Natural killer cell treated with Interleukin-12 subunit alpha and Interleukin-12 subunit beta and Interleukin-15 and Interleukin-18, amount 100 ng/mL, for 72 hours (primary cell): ENCODE data around the gene DNASE1L2. TPM values are rescaled to one million over a fixed set of nuclear protein-coding genes. Genes with fewer than 3 reads are reported as not detected.
"Not testable (repeated sequence)": the region's sequence is repeated elsewhere in the genome, so short reads cannot be mapped to it uniquely, and the experiment has no call there.

Experiments
- ATAC-seq, 2 donors: fragments of 150-1000 bp; cut with Tn5 transposase in 1 of 2; sonication (Bioruptor Pico), chemical (Tn5 transposase) in 1 of 2; 2 replicates each; pipeline ENCODE4 v1.10.0; 2021
- DNase-seq: peaks from one replicate; pipeline ENCODE4 v3.0.0; 2022; ENCODE audit warnings: low spot score
- H3K27ac Mint-ChIP-seq, 2 donors: 1 replicate in 1 of 2; 2 replicates in 1 of 2; pipeline ENCODE4 v1.8.0; 2022; ENCODE audit warnings: mixed read lengths in 2 of 2, mild to moderate bottlenecking in 1 of 2, moderate library complexity in 1 of 2
- H3K27me3 Mint-ChIP-seq, 2 donors: 1 replicate in 1 of 2; 2 replicates in 1 of 2; pipeline ENCODE4 v1.8.0; 2022; ENCODE audit warnings: mixed read lengths in 2 of 2
- H3K36me3 Mint-ChIP-seq: one replicate; pipeline ENCODE4 v1.8.0; 2022; ENCODE audit warnings: mixed read lengths
- H3K4me1 Mint-ChIP-seq, 2 donors: 1 replicate in 1 of 2; 2 replicates in 1 of 2; pipeline ENCODE4 v1.8.0; 2022; ENCODE audit warnings: low read depth in 2 of 2, mixed read lengths in 2 of 2, mild to moderate bottlenecking in 1 of 2
- H3K4me3 Mint-ChIP-seq: one replicate; pipeline ENCODE4 v1.8.0; 2022; ENCODE audit warnings: mixed read lengths
- H3K9me3 Mint-ChIP-seq: 2 replicates; pipeline ENCODE4 v1.8.0; 2022; ENCODE audit warnings: mixed read lengths
- total RNA-seq, 2 donors: library from RNA; stranded (reverse); gene quantifications; one replicate each; pipeline ENCODE4 v1.2.3, GENCODE V29; 2022

DNASE1L2 gene
- total RNA-seq, 2 donors from 2014 or later, result 0.88 to 3.5 TPM

DNA sequence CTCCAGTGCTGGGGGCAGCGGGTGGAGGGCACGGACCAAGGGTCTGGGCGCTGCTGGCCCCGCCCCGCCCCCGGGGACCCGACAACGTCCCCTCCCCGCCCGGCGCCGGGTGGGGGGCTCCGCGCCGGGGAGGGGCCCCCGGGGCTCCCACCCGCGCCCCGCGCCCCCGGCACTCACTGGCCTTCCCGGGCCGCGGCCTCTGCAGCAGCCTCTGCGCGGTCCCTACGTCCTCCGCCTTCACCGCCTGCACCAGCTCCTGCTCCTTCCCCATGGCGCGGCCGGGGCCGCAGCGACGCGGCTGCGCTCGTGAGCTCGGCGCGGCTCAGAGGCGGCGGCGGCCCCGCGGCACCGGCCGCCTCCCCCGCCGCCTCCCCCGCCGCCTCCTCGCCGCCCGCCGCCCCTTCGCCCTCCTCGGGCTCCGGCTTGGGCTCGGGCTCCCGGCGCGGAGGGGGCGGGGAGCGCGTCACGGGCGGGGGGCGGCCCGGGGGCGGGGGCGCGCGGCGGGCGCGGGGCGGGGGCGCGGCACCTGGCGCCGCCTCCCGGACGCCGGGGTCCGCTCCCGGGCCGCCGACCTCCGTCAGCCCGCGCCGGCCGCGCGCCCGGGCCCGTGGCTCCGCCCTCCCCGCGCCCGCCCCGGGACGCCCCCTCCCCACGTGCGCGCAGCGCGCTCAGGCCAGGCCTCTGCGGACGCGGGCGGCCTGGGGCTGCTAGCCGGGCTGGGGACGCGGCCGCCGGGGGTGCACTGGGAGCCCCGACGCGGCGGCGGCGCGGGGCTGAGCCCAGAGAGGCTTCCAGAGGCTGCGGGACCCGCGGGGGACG, 39.9 kb upstream of the DNASE1L2 start, which contains the start of gene CASKIN1:
Gene CASKIN1, minus strand, starts transcription at position 444 of the 819 bp plus-strand sequence. Its CDS starts 173 bp downstream, at position 271.
- H3K4me1 Mint-ChIP-seq, result no peaks in the 10 kb centered on the region
- DNase-seq (no peak), ATAC-seq (peak in 1 of 2 donors; percentile 52)
- no peaks in the 10 kb centered on the region for H3K36me3 Mint-ChIP-seq
- H3K27me3 Mint-ChIP-seq, result peaks cover 7 to 18% of the 10 kb centered on the region in 2 donors
- H3K27ac Mint-ChIP-seq, result no peak within 1 kb of the TSS
- no peaks in the 10 kb centered on the region for H3K9me3 Mint-ChIP-seq
- H3K4me3 Mint-ChIP-seq, result peak within 1 kb of the TSS; percentile 20

DNA sequence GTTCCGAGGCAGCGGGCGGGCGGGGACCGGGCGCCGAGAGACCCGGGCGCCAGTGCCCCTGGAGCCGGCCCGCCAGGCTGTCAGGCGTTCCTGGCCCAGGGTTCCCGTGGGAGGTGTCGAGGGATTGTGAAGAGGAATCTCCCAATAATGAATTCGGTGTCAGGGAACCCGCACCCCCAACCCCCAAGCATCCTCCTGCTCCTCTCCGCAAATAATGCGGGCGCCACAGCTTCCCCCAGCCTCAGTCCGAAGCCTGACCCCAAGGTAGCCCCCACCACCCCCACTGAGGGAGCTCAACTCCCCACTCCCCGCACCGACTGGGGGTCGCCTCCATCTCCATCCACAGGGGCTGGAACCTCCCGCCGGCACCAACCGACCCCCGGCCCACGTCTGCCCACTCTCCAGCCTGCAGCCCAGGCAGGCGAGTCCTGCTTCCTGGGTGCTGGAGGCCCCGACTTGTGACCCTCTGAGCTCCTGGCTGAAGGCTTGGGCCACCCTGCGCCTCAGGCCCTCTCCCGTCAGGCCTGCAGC, 39.2 kb upstream of the DNASE1L2 start:
- no peaks in the 10 kb centered on the region for H3K36me3 Mint-ChIP-seq
- H3K27me3 Mint-ChIP-seq, result peaks cover 7 to 18% of the 10 kb centered on the region in 2 donors
- peak overlapping the region; percentile 20 for H3K4me3 Mint-ChIP-seq
- H3K4me1 Mint-ChIP-seq, result no peaks in the 10 kb centered on the region
- no peak for DNase-seq
- no peak for ATAC-seq
- H3K27ac Mint-ChIP-seq, result no peak overlapping the region
- no peaks in the 10 kb centered on the region for H3K9me3 Mint-ChIP-seq

DNA sequence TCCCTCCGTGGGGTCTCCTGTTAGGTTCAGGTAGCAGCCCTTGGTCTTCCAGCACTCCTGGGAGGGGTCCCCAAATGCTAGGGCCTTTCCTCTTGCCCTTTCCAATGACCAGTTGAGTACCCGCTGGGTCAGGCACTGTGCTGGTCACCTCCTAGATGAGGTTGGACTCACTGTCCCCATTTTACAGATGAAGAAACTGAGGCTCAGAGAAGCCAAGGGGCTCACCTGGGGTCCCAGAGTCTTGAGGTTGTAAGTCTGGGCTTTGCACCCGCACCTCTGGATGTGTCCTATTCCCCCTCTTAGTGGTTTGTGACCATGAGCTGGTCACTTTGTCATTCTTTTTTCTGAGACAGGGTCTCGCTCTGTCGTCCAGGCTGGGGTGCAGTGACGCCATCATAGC, 38.5 kb upstream of the DNASE1L2 start:
- Mint-ChIP-seq H3K27ac (no peak overlapping the region), H3K27me3 (peaks cover 7 to 15% of the 10 kb centered on the region in 2 donors), H3K4me3 (peak overlapping the region; percentile 30), H3K36me3 (no peaks in the 10 kb centered on the region), H3K4me1 (no peaks in the 10 kb centered on the region), H3K9me3 (no peaks in the 10 kb centered on the region)
- ATAC-seq (no peak), DNase-seq (no peak)

DNA sequence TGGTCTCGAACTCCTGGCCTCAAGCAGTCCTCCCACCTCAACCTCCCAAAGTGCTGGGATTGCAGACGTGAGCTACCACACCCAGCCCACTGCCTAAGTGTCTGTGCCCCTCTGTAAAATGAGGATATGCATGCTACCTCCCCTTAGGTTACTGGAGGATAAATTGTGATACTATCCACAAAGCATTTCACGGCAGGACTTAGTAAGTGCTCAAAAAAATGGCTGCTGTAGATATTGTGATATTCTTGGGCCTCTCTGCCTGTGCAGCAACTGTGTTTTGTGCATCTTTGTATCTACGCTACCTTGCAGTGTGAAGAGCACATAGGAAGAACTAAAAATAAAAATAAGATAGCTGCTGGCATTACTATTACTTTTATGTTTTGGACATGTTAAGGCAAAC, 38.0 kb upstream of the DNASE1L2 start:
- Mint-ChIP-seq H3K27ac (no peak overlapping the region), H3K4me1 (peaks cover 0 to under 1% of the 10 kb centered on the region in 2 donors), H3K9me3 (no peaks in the 10 kb centered on the region), H3K27me3 (peaks cover 7 to 15% of the 10 kb centered on the region in 2 donors), H3K36me3 (no peaks in the 10 kb centered on the region), H3K4me3 (peak overlapping the region; percentile 30)
- ATAC-seq (no peak), DNase-seq (no peak)

DNA sequence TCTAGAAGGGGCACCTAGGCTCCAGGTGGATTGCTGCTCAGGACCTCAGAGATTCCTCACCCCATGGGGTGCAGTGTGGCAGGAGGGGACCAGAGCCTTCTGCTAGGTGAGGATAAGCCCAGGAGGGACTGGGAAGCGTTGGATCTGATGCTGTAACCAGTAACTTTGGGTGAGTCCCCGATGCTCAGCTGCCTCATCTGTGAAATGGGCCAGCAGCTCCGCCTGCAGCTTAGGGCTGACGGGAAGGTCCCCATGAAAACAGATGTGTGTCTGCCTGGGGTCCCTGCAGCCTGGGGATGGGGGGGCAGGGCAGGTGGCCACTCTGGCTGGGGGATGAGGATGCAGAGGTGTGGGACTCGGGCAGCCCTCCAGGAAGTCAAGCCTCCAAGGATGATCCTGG, 37.1 kb upstream of the DNASE1L2 start:
- Mint-ChIP-seq H3K9me3 (no peaks in the 10 kb centered on the region), H3K4me3 (no peak overlapping the region), H3K27ac (no peak overlapping the region), H3K36me3 (no peaks in the 10 kb centered on the region), H3K27me3 (peaks cover 7 to 15% of the 10 kb centered on the region in 2 donors), H3K4me1 (peaks cover 0 to 4% of the 10 kb centered on the region in 2 donors)
- DNase-seq (no peak), ATAC-seq (no peak)

DNA sequence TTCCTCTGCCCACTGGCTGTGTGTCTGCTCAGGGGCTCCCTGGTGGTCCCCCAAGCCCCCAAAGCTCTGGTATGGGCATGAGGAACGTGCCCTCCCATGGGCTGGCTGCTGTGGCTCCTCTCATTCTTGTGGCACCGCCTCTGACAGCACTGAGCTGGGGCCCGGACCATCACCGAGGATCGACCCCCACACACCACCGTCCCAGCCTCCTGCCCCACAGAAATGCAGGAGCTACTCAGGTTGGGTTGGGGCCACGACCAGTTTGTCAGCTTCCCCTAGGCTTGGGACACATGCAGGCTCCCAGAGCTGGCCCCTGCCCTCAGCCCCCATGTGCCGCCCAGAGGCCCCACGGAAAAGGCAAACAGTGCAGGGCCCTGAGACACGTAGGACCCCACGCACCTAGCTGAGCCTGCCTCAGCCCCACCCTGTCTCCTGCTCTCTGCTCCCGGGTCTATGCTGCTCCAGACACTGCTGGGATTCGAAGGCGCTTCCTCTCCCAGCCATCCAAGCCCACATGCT, 36.6 kb upstream of the DNASE1L2 start:
- Mint-ChIP-seq H3K36me3 (no peaks in the 10 kb centered on the region), H3K4me3 (no peak overlapping the region), H3K4me1 (peaks cover 6 to 9% of the 10 kb centered on the region in 2 donors), H3K27ac (no peak overlapping the region), H3K9me3 (no peaks in the 10 kb centered on the region), H3K27me3 (peaks cover 7 to 14% of the 10 kb centered on the region in 2 donors)
- ATAC-seq (no peak), DNase-seq (no peak)

DNA sequence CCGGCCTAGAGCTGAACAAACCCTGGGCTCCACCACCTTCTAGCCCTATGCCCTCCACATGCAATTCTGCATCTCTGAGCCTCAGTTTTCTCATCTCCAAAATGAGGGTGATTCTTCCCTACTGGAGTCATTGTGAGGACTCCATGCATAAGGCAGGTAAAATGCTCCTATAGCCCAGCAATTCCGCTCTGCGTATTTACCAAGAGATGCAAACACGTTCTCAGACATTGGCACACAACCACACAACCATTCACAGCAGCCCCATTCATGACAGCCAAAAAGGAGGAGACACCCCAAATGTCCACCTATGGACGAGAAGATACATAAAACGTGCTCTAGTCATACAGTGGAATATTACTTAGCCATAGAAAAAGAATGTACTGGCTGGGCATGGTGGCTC, 35.9 kb upstream of the DNASE1L2 start:
- H3K36me3 Mint-ChIP-seq, result no peaks in the 10 kb centered on the region
- DNase-seq (no peak), ATAC-seq (no peak)
- H3K4me3 Mint-ChIP-seq, result no peak overlapping the region
- no peak overlapping the region for H3K27ac Mint-ChIP-seq
- H3K27me3 Mint-ChIP-seq, result peaks cover 7 to 10% of the 10 kb centered on the region in 2 donors
- H3K9me3 Mint-ChIP-seq, result no peaks in the 10 kb centered on the region
- H3K4me1 Mint-ChIP-seq, result peaks cover 7 to 10% of the 10 kb centered on the region in 2 donors

DNA sequence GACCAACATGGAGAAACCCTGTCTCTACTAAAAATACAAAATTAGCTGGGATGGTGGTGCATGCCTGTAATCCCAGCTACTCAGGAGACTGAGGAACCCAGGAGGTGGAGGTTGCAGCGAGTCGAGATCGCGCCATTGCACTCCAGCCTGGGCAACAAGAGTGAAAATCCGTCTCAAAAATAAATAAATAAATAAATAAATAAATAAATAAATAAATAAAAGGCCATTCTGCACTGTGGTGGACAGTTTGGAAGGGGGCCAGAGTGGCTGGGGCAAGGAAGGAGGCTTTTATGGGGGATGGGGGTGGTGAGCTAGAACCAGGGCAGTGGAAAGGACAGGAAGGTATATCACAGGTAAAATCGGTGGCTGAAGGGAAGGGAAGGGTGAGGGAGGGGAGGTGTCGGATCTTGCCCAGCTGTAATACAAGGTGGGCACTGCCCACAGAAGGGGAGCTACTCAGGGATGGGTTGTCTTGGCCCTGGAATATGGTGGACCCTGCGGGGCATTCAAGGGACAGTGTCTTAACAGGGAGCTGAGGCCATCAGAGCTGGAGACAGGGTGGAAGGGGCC, 33.0 kb upstream of the DNASE1L2 start:
- not testable (repeated sequence) for H3K9me3 Mint-ChIP-seq, H3K36me3 Mint-ChIP-seq, H3K27me3 Mint-ChIP-seq, DNase-seq, ATAC-seq
- Mint-ChIP-seq H3K4me3 (peak overlapping the region; percentile 38), H3K4me1 (peaks cover 21% of the 10 kb centered on the region in 2 donors), H3K27ac (peak overlapping the region; percentile 56 to 71)

DNA sequence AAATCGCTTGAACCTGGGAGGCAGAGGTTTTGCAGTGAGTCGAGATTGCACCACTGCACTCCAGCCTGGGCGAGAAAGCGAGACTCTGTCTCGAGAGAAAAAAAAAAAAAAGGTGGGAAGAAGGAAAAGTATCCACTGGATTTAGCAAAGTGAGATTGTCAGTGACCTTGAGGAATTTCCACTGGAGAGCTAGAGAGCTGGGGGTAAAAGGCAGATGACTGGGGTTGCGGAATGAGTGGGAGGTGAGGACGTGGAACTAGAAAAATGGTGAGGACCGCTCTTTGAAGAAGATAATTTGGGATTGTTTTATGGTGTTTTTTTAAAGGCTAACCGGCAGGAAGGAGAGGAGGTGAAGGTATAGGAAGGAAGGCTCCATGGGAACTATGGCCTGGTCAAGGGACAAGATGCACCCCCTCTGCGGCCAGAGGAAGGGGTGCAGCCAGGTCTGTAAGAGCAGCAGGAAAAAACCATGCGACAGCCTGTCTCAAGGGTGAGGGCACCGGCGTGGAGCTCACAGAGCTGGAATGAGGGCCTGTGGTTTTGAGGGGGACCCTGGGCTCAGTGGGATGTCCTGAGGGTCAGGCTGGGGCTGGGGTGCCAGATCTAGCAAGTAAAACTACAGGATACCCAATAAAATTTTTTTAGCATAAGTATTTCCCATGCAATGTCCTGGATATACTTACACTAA, 31.7 kb upstream of the DNASE1L2 start:
- DNase-seq (no peak), ATAC-seq (no peak)
- H3K9me3 Mint-ChIP-seq, result no peaks in the 10 kb centered on the region
- no peaks in the 10 kb centered on the region for H3K27me3 Mint-ChIP-seq
- H3K4me3 Mint-ChIP-seq, result peak overlapping the region; percentile 81
- H3K36me3 Mint-ChIP-seq, result peaks cover 6% of the 10 kb centered on the region
- peak overlapping the region; percentile 56 to 71 for H3K27ac Mint-ChIP-seq
- peaks cover 21% of the 10 kb centered on the region in 2 donors for H3K4me1 Mint-ChIP-seq

DNA sequence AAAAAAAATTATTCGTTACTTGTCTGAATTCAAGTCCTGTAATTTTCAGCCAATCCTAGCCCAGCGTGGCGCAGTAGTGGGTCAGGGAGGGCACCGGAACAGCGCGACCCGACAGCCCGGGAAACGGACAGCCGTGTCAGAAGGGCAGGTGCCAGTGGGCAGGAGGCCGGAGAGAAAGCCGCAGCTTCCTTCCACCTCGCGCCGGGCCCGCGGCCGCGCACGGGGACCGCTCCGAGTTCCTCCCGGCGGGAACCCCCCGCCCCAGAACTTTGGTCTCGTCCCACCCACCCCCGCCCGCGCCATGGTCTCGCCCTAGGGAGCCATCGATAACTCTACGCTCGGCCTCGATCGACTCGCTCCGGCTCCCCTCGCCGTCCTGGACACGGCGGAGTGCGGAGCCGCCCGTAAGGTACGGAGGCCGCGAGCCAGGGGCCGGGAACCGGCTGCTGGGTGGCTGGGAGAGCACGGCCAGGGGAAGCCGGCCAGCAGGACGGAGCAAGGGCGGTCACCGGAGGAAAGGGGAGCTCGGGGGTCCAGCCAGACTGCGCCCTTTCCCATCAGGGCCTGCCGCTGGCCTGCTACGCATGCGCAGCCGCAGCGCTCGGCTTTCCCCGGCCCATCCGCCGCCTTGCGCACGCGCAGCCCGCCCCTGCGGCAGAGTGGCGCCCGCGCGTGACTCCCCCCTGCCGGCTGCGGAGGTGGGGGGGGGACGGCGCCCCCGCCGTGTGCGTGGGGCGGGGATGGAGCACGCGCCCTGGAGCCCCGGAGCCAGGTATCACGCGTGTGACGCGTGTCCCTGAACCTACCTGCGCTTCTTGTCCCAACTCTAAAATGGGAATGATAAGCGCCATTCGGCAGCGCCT, 30.9 kb upstream of the DNASE1L2 start, which contains the start of gene MLST8:
Gene MLST8, plus strand, starts transcription at position 351 of the 863 bp plus-strand sequence. CDS start 632 bp downstream, outside the sequence.
- DNase-seq (peak; percentile 92), ATAC-seq (peak; percentile 93 to 94)
- Mint-ChIP-seq H3K4me1 (peaks cover 21% of the 10 kb centered on the region in 2 donors), H3K36me3 (peaks cover 6% of the 10 kb centered on the region), H3K4me3 (peak within 1 kb of the TSS; percentile 86), H3K9me3 (no peaks in the 10 kb centered on the region), H3K27me3 (no peaks in the 10 kb centered on the region), H3K27ac (peak within 1 kb of the TSS; percentile 59 to 71)

DNA sequence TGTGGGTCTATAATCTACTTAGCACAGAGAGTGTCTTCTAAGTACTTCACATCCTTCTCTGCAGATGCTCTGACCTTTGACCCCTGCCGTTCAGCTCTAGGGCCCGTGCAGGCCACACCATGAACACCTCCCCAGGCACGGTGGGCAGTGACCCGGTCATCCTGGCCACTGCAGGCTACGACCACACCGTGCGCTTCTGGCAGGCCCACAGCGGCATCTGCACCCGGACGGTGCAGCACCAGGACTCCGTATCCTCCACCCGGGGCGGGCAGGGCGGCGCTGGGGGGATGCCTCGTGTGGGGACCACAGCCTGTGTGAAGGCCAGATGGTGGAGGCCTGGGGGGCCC, 30.3 kb upstream of the DNASE1L2 start:
- H3K4me3 Mint-ChIP-seq, result peak overlapping the region; percentile 86
- peaks cover 21% of the 10 kb centered on the region in 2 donors for H3K4me1 Mint-ChIP-seq
- DNase-seq (no peak), ATAC-seq (peak in 1 of 2 donors; percentile 7)
- H3K27me3 Mint-ChIP-seq, result no peaks in the 10 kb centered on the region
- H3K27ac Mint-ChIP-seq, result peak overlapping the region; percentile 59 to 71
- H3K36me3 Mint-ChIP-seq, result peaks cover 6% of the 10 kb centered on the region
- H3K9me3 Mint-ChIP-seq, result no peaks in the 10 kb centered on the region

DNA sequence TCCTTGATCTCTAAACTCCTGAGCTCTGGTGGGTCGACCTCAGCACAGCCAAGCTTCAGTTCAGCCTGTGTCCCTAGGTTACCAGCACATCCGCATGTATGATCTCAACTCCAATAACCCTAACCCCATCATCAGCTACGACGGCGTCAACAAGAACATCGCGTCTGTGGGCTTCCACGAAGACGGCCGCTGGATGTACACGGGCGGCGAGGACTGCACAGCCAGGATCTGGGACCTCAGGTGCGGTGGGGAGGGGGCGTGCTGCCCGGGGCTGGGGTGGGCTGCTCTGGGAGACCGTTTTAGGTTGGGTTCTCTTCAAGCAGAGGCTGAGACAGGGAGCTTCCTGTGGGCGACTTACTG, 29.8 kb upstream of the DNASE1L2 start:
- Mint-ChIP-seq H3K9me3 (no peaks in the 10 kb centered on the region), H3K27ac (peak overlapping the region; percentile 59 to 71), H3K36me3 (peaks cover 6% of the 10 kb centered on the region), H3K4me1 (peaks cover 21% of the 10 kb centered on the region in 2 donors), H3K27me3 (no peaks in the 10 kb centered on the region), H3K4me3 (peak overlapping the region; percentile 86)
- DNase-seq (no peak), ATAC-seq (no peak)
